Endodermal cell (in vitro differentiated cells): ENCODE data around the gene TRPM5. TPM values are rescaled to one million over a fixed set of nuclear protein-coding genes. Genes with fewer than 3 reads are reported as not detected.

Experiments used
- DNase-seq: peaks from one replicate; pipeline ENCODE4 v3.0.0-alpha.2; 2017
- H3K27ac ChIP-seq: 2 replicates; pipeline ENCODE4 v1.5.1; 2013; ENCODE audit warnings: mild to moderate bottlenecking, low read depth, low read length, moderate library complexity
- H3K27me3 ChIP-seq: 2 replicates; pipeline ENCODE4 v1.6.1; 2013; ENCODE audit warnings: mild to moderate bottlenecking, low read length, moderate library complexity; ENCODE audit not compliant: insufficient read depth, control insufficient read depth, poor library complexity, severe bottlenecking
- H3K36me3 ChIP-seq: 2 replicates; pipeline ENCODE4 v1.7.0; 2013; ENCODE audit warnings: mild to moderate bottlenecking, low read length, moderate library complexity; ENCODE audit not compliant: control insufficient read depth, insufficient read depth
- H3K4me1 ChIP-seq: one replicate; pipeline ENCODE4 v1.7.0; 2013; ENCODE audit warnings: low read length; ENCODE audit not compliant: control insufficient read depth, insufficient read depth
- H3K4me3 ChIP-seq: 2 replicates; pipeline ENCODE4 v1.5.1; 2013; ENCODE audit warnings: mild to moderate bottlenecking, low read length, moderate library complexity
- H3K9ac ChIP-seq: 2 replicates; pipeline ENCODE4 v1.6.1; 2013; ENCODE audit warnings: mild to moderate bottlenecking, low read length, moderate library complexity; ENCODE audit not compliant: poor library complexity, severe bottlenecking; ENCODE audit errors: extremely low read depth
- H3K9me3 ChIP-seq: 2 replicates; pipeline ENCODE4 v1.6.1; 2013; ENCODE audit warnings: mild to moderate bottlenecking, low read length, moderate library complexity; ENCODE audit not compliant: control insufficient read depth
- H3K27ac Mint-ChIP-seq: 2 replicates; pipeline ENCODE4 v1.8.0; 2020; ENCODE audit warnings: mixed read lengths
- H3K27me3 Mint-ChIP-seq: 2 replicates; pipeline ENCODE4 v1.8.0; 2021; ENCODE audit warnings: mild to moderate bottlenecking, mixed read lengths; ENCODE audit not compliant: insufficient read depth
- H3K36me3 Mint-ChIP-seq: 2 replicates; pipeline ENCODE4 v1.8.0; 2020; ENCODE audit warnings: low read depth, mixed read lengths
- H3K4me1 Mint-ChIP-seq: 2 replicates; pipeline ENCODE4 v1.8.0; 2020; ENCODE audit warnings: mixed read lengths
- H3K4me3 Mint-ChIP-seq: 2 replicates; pipeline ENCODE4 v1.8.0; 2020; ENCODE audit warnings: mild to moderate bottlenecking, moderate library complexity, mixed read lengths
- H3K9me3 Mint-ChIP-seq: 2 replicates; pipeline ENCODE4 v1.8.0; 2020; ENCODE audit warnings: mild to moderate bottlenecking, mixed read lengths
- WGBS, 2 experiments: methylation state at CpG; one replicate each; pipeline versions ENCODE4 v1.1.5 to v1.1.7; 2013; ENCODE audit warnings: missing lambda C conversion rate in 2 of 2, mixed read lengths in 1 of 2; ENCODE audit not compliant: insufficient coverage in 1 of 2, insufficient read length in 1 of 2; 5-methylcytosine and 5-hydroxymethylcytosine counted together
- total RNA-seq, 2 donors: library from RNA; stranded (reverse); fragmentation: NEBNext Ultra II Directional in 1 of 2; extraction: Animal tissue kit (Norgen Biotek cat#: 25700) in 1 of 2; gene quantifications; 2 replicates in 1 of 2; 3 replicates in 1 of 2; pipeline ENCODE4 v1.2.1, GENCODE V29; 2021
- TF ChIP-seq, protein P1 (sequence below): fragments of 200-600 bp; sonication (generic); conservative IDR thresholded peaks from 2 replicates; pipeline ENCODE4 v1.5.0; 2021; ENCODE audit warnings: antibody characterized with exemption, mild to moderate bottlenecking

The TRPM5 gene
- total RNA-seq, 2 donors from 2014 or later: 0.11 TPM

DNA sequence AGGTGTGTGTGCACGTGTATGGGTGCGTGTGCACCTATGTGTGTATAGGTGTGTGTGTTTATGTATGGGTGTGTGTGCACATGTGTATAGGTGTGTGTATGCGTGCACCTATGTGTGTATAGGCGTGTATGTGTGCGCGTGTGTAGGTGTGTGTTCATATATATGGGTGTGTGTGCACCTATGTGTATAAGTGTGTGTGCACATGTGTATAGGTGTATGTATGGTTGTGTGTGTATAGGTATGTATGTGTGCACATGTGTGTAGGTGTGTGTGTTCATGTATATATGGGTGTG, 27.4 kb upstream of the TRPM5 start:
- Histone ChIP-seq H3K27me3 (peaks cover 18% of the 10 kb centered on the region), H3K4me3 (no peak overlapping the region), H3K4me1 (no peaks in the 10 kb centered on the region), H3K36me3 (no peaks in the 10 kb centered on the region), H3K27ac (no peak overlapping the region), H3K9ac (no peak overlapping the region), H3K9me3 (no peaks in the 10 kb centered on the region)
- Mint-ChIP-seq H3K9me3 (no peaks in the 10 kb centered on the region), H3K4me1 (no peaks in the 10 kb centered on the region), H3K27ac (no peak overlapping the region), H3K27me3 (peaks cover 47% of the 10 kb centered on the region), H3K36me3 (no peaks in the 10 kb centered on the region), H3K4me3 (no peak overlapping the region)
- WGBS, 2 experiments: 89 to 94% methylated on average over 6 of the region's 6 CpGs
- no peak for DNase-seq
- TF ChIP-seq, protein P1, sequence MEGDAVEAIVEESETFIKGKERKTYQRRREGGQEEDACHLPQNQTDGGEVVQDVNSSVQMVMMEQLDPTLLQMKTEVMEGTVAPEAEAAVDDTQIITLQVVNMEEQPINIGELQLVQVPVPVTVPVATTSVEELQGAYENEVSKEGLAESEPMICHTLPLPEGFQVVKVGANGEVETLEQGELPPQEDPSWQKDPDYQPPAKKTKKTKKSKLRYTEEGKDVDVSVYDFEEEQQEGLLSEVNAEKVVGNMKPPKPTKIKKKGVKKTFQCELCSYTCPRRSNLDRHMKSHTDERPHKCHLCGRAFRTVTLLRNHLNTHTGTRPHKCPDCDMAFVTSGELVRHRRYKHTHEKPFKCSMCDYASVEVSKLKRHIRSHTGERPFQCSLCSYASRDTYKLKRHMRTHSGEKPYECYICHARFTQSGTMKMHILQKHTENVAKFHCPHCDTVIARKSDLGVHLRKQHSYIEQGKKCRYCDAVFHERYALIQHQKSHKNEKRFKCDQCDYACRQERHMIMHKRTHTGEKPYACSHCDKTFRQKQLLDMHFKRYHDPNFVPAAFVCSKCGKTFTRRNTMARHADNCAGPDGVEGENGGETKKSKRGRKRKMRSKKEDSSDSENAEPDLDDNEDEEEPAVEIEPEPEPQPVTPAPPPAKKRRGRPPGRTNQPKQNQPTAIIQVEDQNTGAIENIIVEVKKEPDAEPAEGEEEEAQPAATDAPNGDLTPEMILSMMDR: no peak

DNA sequence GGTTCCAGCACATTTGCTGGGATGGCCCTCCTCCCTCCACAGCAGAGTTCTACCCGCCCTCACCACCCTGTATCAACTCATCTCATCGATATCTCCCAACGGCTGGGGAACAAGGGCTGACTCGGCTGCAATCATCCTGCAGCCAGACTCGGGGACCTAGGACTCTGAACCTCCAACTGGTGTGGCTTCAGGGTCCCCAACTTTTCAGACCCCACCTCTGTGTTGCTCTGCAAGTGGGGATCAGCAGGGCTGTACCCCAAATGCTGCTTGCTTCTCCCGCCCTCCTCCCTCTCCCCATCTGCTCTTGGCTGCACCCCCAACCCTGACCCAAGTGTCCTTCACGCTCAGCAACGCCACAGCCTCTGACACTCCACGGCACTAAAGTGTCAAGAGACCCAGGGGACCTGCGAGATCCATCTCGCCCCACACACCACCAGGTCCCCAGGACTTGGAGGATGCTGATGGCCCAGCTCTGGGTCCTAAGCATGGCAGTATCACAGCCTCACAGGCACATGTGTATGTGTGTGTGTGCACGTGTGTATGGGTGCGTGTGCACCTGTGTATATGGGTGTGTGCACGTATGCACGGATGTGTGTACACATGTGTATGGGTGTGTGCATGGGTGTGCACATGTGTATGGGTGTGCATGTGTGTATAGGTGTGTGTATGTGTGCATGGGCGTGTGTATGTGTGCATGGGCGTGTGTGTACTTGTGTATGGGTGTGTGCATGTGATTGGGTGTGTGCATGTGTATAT, 26.9 kb upstream of the TRPM5 start:
- 83 to 87% methylated on average over 8 to 17 of the region's 17 CpGs for WGBS, 2 experiments
- H3K27ac Mint-ChIP-seq: no peak overlapping the region
- H3K36me3 ChIP-seq: no peaks in the 10 kb centered on the region
- no peak overlapping the region for H3K4me3 ChIP-seq
- DNase-seq: peak; percentile 27
- H3K9me3 Mint-ChIP-seq: no peaks in the 10 kb centered on the region
- no peaks in the 10 kb centered on the region for H3K36me3 Mint-ChIP-seq
- H3K27ac ChIP-seq: no peak overlapping the region
- no peaks in the 10 kb centered on the region for H3K4me1 Mint-ChIP-seq
- peaks cover 18% of the 10 kb centered on the region for H3K27me3 ChIP-seq
- H3K4me1 ChIP-seq: no peaks in the 10 kb centered on the region
- H3K9me3 ChIP-seq: no peaks in the 10 kb centered on the region
- TF ChIP-seq, protein P1: no peak
- peaks cover 44% of the 10 kb centered on the region for H3K27me3 Mint-ChIP-seq
- H3K4me3 Mint-ChIP-seq: no peak overlapping the region
- H3K9ac ChIP-seq: no peak overlapping the region

- DNase-seq: peak; percentile 17
- no peaks in the 10 kb centered on the region for H3K4me1 Mint-ChIP-seq
- TF ChIP-seq, protein P1: no peak
- H3K36me3 Mint-ChIP-seq: no peaks in the 10 kb centered on the region
- no peak overlapping the region for H3K9ac ChIP-seq
- H3K27ac ChIP-seq: no peak overlapping the region
- H3K4me1 ChIP-seq: no peaks in the 10 kb centered on the region
- peaks cover 14% of the 10 kb centered on the region for H3K27me3 ChIP-seq
- 91 to 100% methylated on average over 3 to 6 of the region's 7 CpGs for WGBS, 2 experiments
- H3K36me3 ChIP-seq: no peaks in the 10 kb centered on the region
- H3K4me3 ChIP-seq: no peak overlapping the region
- no peaks in the 10 kb centered on the region for H3K9me3 ChIP-seq
- no peak overlapping the region for H3K4me3 Mint-ChIP-seq
- H3K27ac Mint-ChIP-seq: no peak overlapping the region
- peaks cover 43% of the 10 kb centered on the region for H3K27me3 Mint-ChIP-seq
- no peaks in the 10 kb centered on the region for H3K9me3 Mint-ChIP-seq
These were observed 26.2 kb upstream of the TRPM5 start for GRCh38 chr11:2470495-2470894.
